Cortex of kidney (tissue), 1 donor: Measurements from ENCODE around the gene KDM4E.

ENCODE experiments used
- DNase-seq: peaks from one replicate; lab custom pipeline; 2025; lab: John Stamatoyannopoulos, UW

The KDM4E gene

DNA sequence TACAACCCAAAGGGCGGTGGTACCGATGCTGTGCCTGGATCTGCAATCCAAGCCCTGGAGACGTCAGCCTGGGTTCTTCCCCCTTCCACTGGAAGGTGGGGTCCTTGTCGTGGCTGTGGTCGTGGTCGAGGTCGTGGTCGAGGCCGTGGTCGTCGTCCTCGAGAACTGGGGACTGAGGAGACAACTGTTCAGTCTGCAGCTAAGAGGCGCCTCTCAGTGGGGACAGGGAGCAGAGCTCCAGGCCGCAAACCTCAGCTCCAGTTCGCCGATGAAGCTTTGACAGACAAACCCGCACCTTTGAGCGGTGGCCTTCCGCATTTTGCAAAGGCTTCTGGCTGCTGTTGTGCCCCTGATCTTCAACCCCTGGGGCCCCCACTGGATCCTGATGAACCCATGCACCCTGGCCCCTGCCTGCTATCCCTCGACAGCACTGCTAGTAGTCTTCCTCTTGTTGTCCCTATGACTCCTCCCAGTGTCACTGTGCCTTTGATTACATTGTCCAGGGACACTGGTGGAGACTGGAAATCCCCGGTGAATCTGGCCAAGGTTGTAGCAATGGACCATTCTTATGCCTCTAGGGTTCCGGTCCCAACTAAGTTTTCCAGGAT is 25.6 kb downstream of the KDM4E start:
- DNase-seq = no peak

DNA sequence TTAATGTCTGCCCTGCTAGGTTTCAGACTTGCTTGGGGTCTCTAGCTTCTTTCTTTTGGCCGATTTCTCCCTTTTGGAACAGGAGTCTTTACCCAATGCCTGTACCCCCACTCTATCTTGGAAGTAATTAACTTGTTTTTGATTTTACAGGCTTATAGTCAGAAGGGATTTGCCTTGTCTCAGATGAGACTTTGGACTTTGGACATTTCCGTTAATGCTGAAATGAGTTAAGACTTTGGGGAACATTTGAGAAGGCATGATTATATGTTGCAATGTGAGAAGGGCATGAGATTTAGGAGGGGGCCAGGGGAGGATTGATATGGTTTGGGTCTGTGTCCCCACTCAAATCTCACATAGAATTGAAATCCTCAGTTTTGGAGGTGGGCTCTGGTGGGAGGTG is 29.3 kb downstream of the KDM4E start:
- no peak for DNase-seq

DNA sequence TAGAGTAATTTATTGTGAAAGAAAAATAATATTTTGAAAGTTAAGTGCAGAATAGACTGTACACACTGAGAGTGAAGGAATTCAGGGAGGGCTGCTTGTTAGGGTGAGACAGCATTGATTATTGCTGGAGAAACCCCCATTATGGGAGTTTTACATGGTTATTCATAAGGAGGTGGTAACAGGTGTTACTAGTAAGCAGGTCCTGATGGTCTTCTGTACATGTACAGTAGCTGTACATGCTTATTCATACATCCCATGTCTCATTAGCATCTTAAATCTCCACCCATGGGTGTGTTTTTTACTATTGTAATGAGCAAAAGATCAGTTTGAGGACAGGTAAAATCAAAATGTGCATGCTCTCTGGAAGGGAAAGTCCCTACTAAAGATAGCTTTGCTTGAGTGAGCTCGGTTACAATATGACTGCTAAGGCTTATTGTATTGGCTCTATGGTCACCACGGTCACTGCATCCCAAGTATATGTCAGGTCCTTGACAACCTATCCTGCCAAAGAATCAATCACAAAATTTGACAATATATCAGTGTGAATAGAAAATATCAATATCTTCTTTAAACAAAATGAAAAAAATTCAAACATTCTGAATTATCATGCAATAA is 30.3 kb downstream of the KDM4E start:
- no peak for DNase-seq

DNA sequence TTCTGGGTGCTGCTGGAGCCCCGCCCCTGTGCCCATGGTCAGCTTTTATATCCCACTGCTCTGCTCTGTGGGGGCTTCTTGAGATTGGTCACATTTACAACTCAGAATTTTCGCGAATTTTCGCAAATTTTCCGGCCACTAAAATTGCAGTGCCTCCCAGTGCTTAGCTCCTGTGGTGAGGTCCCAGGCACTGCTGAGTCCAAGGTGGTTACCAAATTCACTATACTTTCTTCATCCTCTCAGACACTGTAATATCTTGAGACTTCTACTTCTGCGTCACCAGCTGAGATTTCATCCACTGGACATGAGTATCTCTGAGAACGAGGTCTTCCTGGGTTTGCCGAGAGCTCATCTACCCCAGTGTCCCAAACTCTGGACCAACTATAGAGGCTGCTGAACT is 32.9 kb downstream of the KDM4E start:
- no peak for DNase-seq

DNA sequence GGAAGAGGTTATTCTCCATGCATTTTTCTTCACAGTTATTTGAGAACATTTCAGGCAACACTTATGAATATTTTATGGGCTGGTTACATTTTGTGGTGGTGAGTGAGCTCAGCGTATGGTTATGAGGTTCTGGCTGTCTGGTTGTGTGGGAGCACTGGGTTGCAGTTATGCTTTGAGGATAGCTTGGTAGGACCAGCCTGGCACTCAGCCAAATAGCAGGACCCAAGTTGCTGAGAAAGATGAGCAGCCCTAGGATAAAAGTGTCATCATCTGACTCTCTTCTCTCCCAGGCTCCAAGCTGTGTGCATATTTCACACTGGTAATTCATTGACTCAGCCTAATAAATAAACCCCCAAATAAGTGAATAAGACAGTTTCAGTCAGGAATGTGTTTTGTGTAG is 33.6 kb downstream of the KDM4E start:
- no peak for DNase-seq

DNA sequence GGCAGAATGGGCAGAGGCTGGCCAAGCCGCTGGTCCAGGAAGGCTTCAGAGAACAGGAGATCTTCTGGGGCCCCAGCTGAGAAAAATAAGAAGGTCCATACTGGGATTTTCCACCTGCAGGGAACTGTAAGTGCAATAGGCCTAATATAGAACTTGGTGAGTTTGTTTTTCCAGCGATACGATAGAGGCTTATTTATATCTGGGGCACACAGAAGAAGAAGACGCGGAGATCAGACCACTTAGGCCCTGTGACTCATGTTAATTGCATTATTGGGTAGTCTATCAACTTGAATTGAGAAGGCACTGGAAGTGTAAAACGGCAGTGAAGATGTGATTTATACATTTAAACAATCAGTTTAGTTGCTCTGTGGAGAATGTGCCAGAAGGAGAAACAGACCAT is 34.0 kb downstream of the KDM4E start:
- DNase-seq = no peak

DNA sequence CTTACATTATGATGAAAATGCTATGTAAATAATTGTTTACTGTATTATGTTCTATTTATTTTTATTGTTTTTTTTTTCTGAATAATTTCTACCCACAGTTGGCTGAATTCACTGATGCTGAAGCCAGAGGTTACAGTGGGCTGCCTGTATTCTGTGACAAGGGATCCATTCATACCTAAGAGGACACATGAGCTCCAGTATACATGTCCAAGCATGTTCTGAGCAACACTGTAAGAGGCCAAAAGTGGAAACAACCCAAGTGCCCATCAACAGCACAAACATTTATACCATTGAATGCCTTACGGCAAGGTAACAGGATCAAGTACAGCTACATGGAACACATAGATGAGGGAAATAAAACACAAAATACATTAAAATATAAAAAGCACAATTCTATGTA is 40.3 kb downstream of the KDM4E start:
- no peak for DNase-seq

DNA sequence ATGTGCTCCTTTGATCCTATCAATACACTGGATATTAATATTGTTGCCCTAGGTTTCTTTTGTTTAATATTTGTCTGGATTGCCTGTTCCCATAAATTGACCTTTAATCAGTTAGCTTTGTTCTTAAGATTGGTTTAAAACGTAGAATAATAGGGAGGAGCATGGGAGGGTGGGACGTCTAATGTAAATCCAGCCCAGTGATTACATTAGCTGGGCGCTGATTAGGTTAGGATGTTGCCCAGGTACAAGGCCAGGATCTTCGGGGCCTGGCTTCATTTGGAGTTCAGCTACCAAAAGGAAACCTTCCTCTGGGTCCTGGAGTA is 41.6 kb downstream of the KDM4E start, which contains the start of gene SRSF8:
Gene SRSF8, plus strand, starts transcription at position 204 of the 323 bp plus-strand sequence. CDS start 308 bp downstream, outside the sequence.
- no peak for DNase-seq

DNA sequence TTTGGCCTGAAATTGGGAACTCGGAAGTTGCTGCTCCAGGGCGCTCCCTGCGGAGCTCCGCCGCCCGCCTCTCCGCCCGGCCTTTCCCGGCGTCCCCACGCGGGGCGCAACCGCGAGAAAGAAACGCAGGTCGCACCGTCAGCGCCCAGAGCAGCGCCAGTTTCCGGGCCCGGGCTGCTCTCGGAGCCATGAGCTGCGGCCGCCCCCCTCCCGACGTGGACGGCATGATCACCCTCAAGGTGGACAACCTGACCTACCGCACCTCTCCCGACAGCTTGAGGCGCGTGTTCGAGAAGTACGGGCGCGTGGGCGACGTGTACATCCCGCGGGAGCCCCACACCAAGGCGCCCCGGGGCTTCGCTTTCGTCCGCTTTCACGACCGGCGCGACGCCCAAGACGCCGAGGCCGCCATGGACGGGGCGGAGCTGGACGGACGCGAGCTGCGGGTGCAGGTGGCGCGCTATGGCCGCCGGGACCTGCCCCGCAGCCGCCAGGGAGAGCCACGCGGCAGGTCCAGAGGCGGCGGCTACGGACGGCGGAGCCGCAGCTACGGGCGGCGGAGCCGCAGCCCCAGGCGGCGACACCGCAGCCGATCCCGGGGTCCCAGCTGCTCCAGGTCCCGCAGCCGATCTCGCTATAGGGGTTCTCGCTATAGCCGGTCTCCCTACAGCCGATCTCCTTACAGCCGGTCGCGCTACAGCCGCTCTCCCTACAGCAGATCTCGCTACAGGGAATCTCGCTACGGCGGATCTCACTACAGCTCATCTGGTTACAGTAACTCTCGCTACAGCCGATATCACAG is 42.2 kb downstream of the KDM4E start:
- peak; percentile 43 for DNase-seq

DNA sequence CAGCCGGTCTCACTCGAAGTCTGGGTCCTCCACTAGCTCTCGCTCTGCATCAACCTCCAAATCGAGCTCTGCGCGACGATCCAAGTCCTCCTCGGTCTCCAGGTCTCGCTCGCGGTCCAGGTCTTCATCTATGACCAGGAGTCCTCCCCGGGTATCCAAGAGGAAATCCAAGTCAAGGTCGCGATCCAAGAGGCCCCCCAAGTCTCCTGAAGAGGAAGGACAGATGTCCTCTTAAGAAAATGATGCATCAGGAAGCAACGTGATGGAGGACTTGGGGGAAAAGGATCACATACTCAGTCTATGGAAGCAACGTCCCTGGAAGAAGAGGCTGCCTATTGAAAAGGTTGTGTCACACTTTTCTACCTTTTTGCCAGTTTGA is 42.8 kb downstream of the KDM4E start:
- DNase-seq = no peak

DNA sequence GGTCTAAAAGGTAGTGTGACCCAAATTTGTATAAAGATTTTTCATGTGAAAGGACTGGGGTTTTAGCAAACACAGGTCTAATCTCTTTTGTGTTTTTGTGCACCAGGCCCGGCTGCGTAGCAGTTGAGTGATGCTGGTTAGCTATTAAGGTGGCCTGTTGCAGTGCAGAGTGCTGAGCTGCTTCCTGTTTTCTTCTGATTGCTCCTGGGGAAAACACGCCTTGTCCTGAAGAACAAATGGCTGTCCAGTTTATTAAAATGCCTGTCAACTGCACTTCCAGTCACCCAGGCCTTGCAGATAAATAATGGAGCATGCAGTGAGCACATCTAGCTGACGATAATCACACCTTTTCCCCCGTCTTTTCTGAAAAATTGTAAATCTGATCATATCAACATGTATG is 43.5 kb downstream of the KDM4E start:
- no peak for DNase-seq

DNA sequence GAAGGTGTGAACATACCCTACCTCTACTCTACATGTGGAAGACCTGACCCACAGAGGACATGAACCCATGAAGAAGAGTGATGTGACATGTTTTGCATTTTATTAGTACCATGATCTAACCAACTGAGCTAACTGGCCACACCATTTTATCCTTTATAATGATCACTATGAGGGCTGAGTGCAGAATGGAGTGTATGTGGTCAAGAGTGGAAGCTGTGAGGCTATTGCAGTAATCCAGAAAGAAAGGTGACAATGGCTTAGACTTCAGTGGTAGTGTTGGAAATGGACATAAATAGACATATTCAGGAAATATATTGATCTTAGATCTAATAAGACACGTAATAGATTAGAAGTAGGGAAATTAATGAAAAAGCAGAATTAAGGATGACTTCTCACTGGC is 45.4 kb downstream of the KDM4E start:
- DNase-seq = no peak

DNA sequence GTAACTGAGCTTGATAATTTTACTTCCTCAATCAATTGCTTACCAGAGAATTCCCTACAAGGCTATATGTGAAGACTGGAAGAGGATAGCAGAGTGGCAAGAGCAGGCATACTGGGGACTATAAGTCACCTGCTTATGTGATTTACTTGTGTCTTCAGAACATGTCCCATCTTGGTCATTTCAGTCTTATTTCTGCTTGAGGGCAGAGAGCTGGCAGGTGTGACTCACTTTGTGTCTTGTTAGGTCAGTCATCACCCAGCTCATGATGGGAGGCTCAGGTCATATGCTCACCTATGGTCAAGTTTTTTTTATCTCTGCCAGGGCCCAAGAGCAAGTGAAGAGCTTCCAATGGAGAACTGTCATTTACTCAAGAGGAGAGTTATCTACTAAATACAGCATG is 47.9 kb downstream of the KDM4E start:
- no peak for DNase-seq

DNA sequence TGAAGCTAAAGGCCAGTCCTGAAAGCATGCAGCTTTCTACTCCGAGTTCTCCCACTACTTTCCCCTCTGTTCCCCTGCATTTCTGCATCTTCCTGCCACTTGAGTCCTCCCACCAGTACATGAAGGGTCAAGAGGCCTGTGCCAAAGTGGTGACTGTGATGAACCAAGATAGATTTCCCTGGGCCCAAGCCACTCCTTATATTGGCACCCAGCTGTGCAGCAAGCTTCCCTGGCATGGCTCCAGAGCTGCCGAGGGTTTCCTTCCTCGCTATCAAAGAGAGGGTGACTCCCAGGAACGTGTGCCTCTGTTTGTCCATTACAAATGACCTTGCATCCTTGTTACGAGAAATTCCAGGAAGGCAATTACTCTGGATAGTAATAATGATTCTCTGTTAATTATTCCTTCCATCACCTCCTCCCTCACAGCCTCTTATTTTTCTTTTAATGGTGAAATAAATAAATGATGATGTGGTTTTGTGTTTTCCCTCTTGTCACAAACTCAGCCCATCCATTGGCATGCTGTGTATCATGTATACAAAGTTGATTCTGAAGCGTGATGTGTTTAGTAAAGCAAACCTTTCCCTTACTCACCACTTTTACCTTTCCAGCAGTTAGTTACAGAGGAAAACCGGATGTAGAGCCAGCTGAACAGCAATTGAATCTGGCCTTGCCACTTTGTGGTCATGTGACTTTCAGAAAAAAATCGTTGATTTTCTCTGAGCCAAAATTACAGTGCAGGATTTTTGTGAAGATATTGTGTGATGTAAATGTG is 49.9 kb downstream of the KDM4E start:
- no peak for DNase-seq

DNA sequence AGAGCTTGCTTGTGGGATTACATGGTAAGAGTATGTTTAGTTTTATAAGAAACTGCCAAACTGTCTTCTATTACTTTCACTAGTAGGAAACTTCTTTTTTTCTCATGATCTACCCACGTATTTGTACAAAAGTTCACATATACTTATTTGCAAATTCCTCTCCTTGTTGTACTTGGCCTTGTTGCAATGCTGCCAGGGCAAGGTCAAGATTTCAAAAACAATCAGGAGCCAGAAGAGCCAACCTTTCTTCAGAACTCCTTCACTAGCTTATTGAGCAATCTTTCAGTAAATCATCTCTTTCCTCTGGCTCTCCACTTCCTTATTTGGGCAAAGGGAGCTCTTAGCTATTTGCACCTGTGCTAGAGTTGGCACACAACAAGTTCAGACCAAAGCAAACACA is 51.4 kb downstream of the KDM4E start:
- no peak for DNase-seq

DNA sequence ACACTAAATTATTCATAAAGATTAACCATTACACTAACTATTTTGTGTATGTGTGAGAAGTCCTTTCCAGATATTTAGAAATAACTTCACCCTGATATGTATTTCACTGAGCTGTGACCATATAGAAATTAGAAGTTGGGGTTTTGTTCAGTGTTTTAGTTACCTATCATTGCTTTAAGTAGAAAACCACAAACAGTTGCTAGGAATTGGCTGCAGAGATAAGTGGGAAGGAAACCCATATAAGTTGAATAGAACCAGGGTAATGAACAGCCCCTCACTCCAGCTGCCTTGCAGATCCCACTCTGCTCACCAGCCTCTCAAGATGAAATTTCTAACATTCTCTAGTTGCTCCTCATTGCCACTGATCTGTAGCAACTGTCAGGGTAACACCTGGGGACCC is 51.9 kb downstream of the KDM4E start:
- no peak for DNase-seq
